ENCODE results near the gene WDR86. TPM values are rescaled to one million over a fixed set of nuclear protein-coding genes. Genes with fewer than 3 reads are reported as not detected.

The WDR86 gene
- total and polyA plus RNA-seq, 2 experiments from 2014 or later: 9.1 to 59.1 TPM

- ATAC-seq (peak; percentile 76), DNase-seq (ENCODE audit: low spot score) (peak; percentile 85)
- H3K9me2 ChIP-seq (ENCODE audit: insufficient read depth): no peaks in the 10 kb centered on the region
- H3K4me3 ChIP-seq: peak overlapping the region; percentile 66
- no peaks in the 10 kb centered on the region; the same call in 1 of the 2 replicates for H4K20me1 ChIP-seq (replicated peaks; ENCODE audit: insufficient read depth)
- no peak for TF ChIP-seq ZNF462 (CRISPR knock-in tag; IDR thresholded peaks at IDR 0.05)
- no peak for TF ChIP-seq REST (IDR thresholded peaks at IDR 0.05; ENCODE audit: unreplicated experiment)
- TF ChIP-seq CREB1 (CRISPR knock-in tag; IDR thresholded peaks at IDR 0.05; ENCODE audit: low read depth): peak; percentile 81
- TF ChIP-seq CTCF (conservative IDR thresholded peaks at IDR 0.05; ENCODE audit: low read depth in 2 of 2): no peak
- Mint-ChIP-seq H3K4me1 (peaks cover 18% of the 10 kb centered on the region), H3K27me3 (ENCODE audit: insufficient read depth, low read depth, poor library complexity) (peaks cover 31% of the 10 kb centered on the region), H3K27ac (no peak overlapping the region), H3K36me3 (ENCODE audit: low read depth) (peaks cover 7% of the 10 kb centered on the region; the same call in 2 of the 3 replicates), H3K4me3 (peak overlapping the region; percentile 66; the same call in 2 of the 3 replicates), H3K9me3 (no peaks in the 10 kb centered on the region)
- peaks cover 18% of the 10 kb centered on the region for H3K4me1 ChIP-seq (ENCODE audit: insufficient read depth)
- peak overlapping the region; percentile 90 for H3K4me2 ChIP-seq
- H3K36me3 ChIP-seq (ENCODE audit: insufficient read depth): no peaks in the 10 kb centered on the region; the same call in 1 of the 2 replicates
- H3K27me3 ChIP-seq (ENCODE audit: insufficient read depth): peaks cover 26% of the 10 kb centered on the region
- peak overlapping the region; percentile 94 for H2AFZ ChIP-seq
- H3K79me2 ChIP-seq (replicated peaks; ENCODE audit: insufficient read depth): no peaks in the 10 kb centered on the region
- 0 out of 2 replicates have a peak overlapping the region, but pooled peaks have one; percentile 83 for H3K27ac ChIP-seq (ENCODE audit: low read depth)
- peaks cover 12% of the 10 kb centered on the region; the same call in 1 of the 2 replicates for H3F3A ChIP-seq (replicated peaks; ENCODE audit: low read depth)
Measured at GRCh38 chr7:151381348-151382078, 28.3 kb downstream of the WDR86 start.

Data from GM23338 (cell line).